Pancreas (tissue), 10 donors: Measurements from ENCODE around the gene COPS8. TPM values are rescaled to one million over a fixed set of nuclear protein-coding genes. Genes with fewer than 3 reads are reported as not detected.

ENCODE experiments used
- ATAC-seq, 4 donors: fragments of 200-7000 bp; cut with Tn5 transposase; one replicate each; pipeline versions ENCODE4 v1.8.0 to v1.9.1; 2020; ENCODE audit warnings: mild to moderate bottlenecking in 4 of 4, moderate library complexity in 4 of 4
- DNase-seq, 6 donors: peaks; one replicate each; pipeline ENCODE4 v3.0.0-alpha.2; 2020
- FAIRE-seq: peaks from 2 replicates; lab custom pipeline; 2012; peaks lifted over from hg19 to GRCh38; lab: Jason Lieb, UNC
- H3K27ac ChIP-seq, 4 donors: fragments of 200-600 bp; sonication (generic); 1 replicate in 3 of 4; 2 replicates in 1 of 4; pipeline versions ENCODE4 v1.5.0 to v1.8.0; 2020
- H3K27me3 ChIP-seq, 4 donors: fragments of 200-600 bp; one replicate each; pipeline ENCODE4 v1.8.0; 2021
- H3K36me3 ChIP-seq, 3 donors: fragments of 200-600 bp; sonication (generic) in 1 of 3; one replicate each; pipeline versions ENCODE4 v1.5.0 to v1.8.0; 2020 to 2021
- H3K4me1 ChIP-seq, 3 donors: fragments of 200-600 bp; one replicate each; pipeline ENCODE4 v1.8.0; 2021
- H3K4me3 ChIP-seq, 4 donors: fragments of 200-600 bp; sonication (generic) in 2 of 4; one replicate each; pipeline versions ENCODE4 v1.5.0 to v1.8.0; 2020 to 2021
- H3K9me3 ChIP-seq, 4 donors: fragments of 200-600 bp; one replicate each; pipeline ENCODE4 v1.8.0; 2021
- WGBS, 2 donors: extraction: QIAGEN DNeasy Blood & Tissue Kit; methylation state at CpG; one replicate each; pipeline ENCODE4 v1.1.7; 2013; 5-methylcytosine and 5-hydroxymethylcytosine counted together
- intact Hi-C, 3 donors: fragments of 100-400 bp; cut with DNase I; formaldehyde crosslinking; loops; one replicate each; pipeline versions ENCODE4 v1.11.1 to v1.14.2; 2022
- polyA plus RNA-seq, 2 donors: library from polyadenylated mRNA; stranded (reverse); fragments of 200-250 nt; gene quantifications; one replicate each; pipeline ENCODE4 v1.2.3, GENCODE V29; 2013
- total RNA-seq, 6 donors: library from RNA; stranded (reverse); fragmentation: NEBNext Ultra II Directional in 4 of 6; extraction: Animal tissue kit (Norgen Biotek cat#: 25700) in 4 of 6; gene quantifications; one replicate each; pipeline versions ENCODE4 v1.2.1 to v1.2.4, GENCODE V29; 2021 to 2023
- TF ChIP-seq, protein P1 (sequence below), 4 donors: fragments of 200-600 bp; sonication (generic) in 3 of 4; IDR thresholded peaks; one replicate each; pipeline versions ENCODE4 v1.5.0 to v1.8.0; 2021; ENCODE audit warnings: antibody characterized with exemption in 4 of 4
- donor health status: healthy with polysubstance abuse.
- donor health status: DM: no; HTN: no; CAD: no; lungs with moderate emphysema.
- donor health status: DM: no; HTN: no; CAD: no.
- donor health status: control.
- donor health status: control.
- donor health status: Bipolar disorder and iron deficiency.
- donor health status: DM: yes; HTN: yes; CAD: no.
- donor health status: DM: no; HTN: no; CAD: no.
- donor health status: DM: no; HTN: no; CAD: no.
- donor health status: DM: yes; HTN: yes; CAD: no.

COPS8 gene
- total and polyA plus RNA-seq, 8 donors, result 7.9 to 24.1 (median 12.8) TPM

- no peak for DNase-seq
- no peaks in the 10 kb centered on the region for H3K4me1 ChIP-seq
- FAIRE-seq, result no peak
- TF ChIP-seq, protein P1, sequence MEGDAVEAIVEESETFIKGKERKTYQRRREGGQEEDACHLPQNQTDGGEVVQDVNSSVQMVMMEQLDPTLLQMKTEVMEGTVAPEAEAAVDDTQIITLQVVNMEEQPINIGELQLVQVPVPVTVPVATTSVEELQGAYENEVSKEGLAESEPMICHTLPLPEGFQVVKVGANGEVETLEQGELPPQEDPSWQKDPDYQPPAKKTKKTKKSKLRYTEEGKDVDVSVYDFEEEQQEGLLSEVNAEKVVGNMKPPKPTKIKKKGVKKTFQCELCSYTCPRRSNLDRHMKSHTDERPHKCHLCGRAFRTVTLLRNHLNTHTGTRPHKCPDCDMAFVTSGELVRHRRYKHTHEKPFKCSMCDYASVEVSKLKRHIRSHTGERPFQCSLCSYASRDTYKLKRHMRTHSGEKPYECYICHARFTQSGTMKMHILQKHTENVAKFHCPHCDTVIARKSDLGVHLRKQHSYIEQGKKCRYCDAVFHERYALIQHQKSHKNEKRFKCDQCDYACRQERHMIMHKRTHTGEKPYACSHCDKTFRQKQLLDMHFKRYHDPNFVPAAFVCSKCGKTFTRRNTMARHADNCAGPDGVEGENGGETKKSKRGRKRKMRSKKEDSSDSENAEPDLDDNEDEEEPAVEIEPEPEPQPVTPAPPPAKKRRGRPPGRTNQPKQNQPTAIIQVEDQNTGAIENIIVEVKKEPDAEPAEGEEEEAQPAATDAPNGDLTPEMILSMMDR (IDR thresholded peaks at IDR 0.05), result no peak
- H3K36me3 ChIP-seq, result peaks cover 4 to 29% (median 12%) of the 10 kb centered on the region in 3 donors
- 86% methylated on average over 6 of the region's 6 CpGs for WGBS, 2 donors
- H3K27me3 ChIP-seq, result no peaks in the 10 kb centered on the region
- no peak overlapping the region for H3K4me3 ChIP-seq
- no peaks in the 10 kb centered on the region for H3K9me3 ChIP-seq
- intact Hi-C loops, result no loop called here
- H3K27ac ChIP-seq, result no peak overlapping the region
- ATAC-seq, result no peak
Measured at GRCh38 chr2:237101118-237101979, 15.7 kb downstream of the COPS8 start.

DNA sequence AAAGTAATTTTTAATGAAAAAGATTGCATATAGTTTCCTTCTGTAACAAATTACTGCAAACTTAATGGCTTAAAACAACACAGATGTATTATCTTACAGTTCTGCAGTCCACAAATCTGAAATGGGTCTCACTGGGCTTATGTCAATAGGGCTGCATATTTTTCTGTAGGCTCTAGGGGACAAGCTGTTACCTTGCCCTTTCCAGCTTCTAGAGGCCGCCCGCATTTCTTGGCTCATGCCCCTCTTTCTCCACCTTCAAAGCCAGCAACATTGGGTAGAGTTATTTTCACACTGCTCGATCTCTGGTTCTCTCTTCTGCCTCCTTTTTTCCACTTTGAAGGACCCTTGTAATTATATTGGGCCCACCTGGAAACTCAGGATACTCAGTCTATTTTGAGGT lies 16.7 kb downstream of the COPS8 start:
- Histone ChIP-seq H3K4me1 (no peaks in the 10 kb centered on the region), H3K4me3 (no peak overlapping the region), H3K27me3 (no peaks in the 10 kb centered on the region), H3K9me3 (no peaks in the 10 kb centered on the region), H3K27ac (no peak overlapping the region), H3K36me3 (peaks cover 2 to 18% (median 12%) of the 10 kb centered on the region in 3 donors)
- 94 to 97% methylated on average over 3 of the region's 3 CpGs for WGBS, 2 donors
- DNase-seq (no peak), ATAC-seq (no peak), FAIRE-seq (no peak)
- intact Hi-C loops, result no loop called here
- TF ChIP-seq, protein P1 (IDR thresholded peaks at IDR 0.05), result no peak

- H3K9me3 ChIP-seq, result no peaks in the 10 kb centered on the region
- FAIRE-seq (no peak), DNase-seq (no peak), ATAC-seq (no peak)
- H3K36me3 ChIP-seq, result no peaks in the 10 kb centered on the region
- TF ChIP-seq, protein P1 (IDR thresholded peaks at IDR 0.05), result no peak
- no peak overlapping the region for H3K27ac ChIP-seq
- intact Hi-C loops, result no loop called here
- H3K27me3 ChIP-seq, result no peaks in the 10 kb centered on the region
- 95 to 98% methylated on average over 4 of the region's 4 CpGs for WGBS, 2 donors
- H3K4me3 ChIP-seq, result no peak overlapping the region
- H3K4me1 ChIP-seq, result no peaks in the 10 kb centered on the region
Measured at GRCh38 chr2:237109421-237109934, 23.8 kb downstream of the COPS8 start.

DNA sequence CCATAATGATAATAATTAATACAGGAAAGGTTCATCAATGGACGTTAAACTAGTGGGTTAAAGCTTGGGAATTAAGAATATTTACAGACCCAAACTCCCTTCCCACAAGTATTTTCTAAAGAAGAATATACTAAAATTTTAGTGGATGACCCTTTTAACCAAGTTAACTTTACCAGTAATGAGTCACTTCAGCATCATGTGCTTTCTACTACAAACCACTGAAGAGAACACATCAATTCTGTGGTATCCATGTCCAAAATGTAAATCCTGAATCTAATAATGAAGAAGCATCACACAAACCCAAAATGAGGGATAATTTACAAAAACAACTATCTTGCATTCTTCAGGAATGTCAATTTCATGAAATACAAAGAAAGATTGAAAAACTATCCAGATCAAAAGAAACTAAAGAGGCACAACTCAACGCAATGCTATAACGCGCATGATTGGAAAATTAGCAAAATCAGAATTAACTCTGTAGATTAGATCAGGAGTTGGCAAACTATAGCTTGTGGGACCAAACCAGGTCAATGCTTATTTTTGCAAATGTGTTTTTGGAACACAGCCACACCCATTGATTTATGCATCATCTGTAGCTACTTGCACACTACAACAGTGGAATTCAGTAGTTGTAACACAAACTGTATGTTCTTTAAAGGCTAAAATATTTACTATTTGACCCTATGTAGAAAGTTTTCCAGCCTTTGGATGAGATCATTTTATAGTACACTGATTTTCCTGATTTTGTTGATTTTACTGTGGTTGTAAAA lies 27.5 kb downstream of the COPS8 start:
- TF ChIP-seq, protein P1 (IDR thresholded peaks at IDR 0.05), result no peak
- 82 to 90% methylated on average over 4 of the region's 4 CpGs for WGBS, 2 donors
- no peaks in the 10 kb centered on the region for H3K27me3 ChIP-seq
- no peak overlapping the region for H3K4me3 ChIP-seq
- ATAC-seq (no peak), FAIRE-seq (no peak), DNase-seq (no peak)
- no peaks in the 10 kb centered on the region for H3K9me3 ChIP-seq
- intact Hi-C loops, result no loop called here
- no peak overlapping the region for H3K27ac ChIP-seq
- H3K4me1 ChIP-seq, result no peaks in the 10 kb centered on the region
- no peaks in the 10 kb centered on the region for H3K36me3 ChIP-seq
